Measurements from ENCODE around the gene CAPN5.

GRCh38 chr11:77038029-77038824 lies 28.5 kb upstream of the CAPN5 start:
- TF ChIP-seq ATF2 (CRISPR knock-in tag; IDR thresholded peaks at IDR 0.05; ENCODE audit: borderline replicate concordance, low read depth) (no peak), FOXJ3 (CRISPR knock-in tag; IDR thresholded peaks at IDR 0.05; ENCODE audit: borderline replicate concordance) (no peak)
